HG03558 (cell line): Measurements from ENCODE around the gene CLEC2L.

Experiments
- ATAC-seq: cut with Tn5 transposase; IDR thresholded peaks from one replicate; pipeline ENCODE4 v1.9.1; 2021; ENCODE audit warnings: moderate number of reproducible peaks; ENCODE audit not compliant: unreplicated experiment; ENCODE audit errors: extremely low read depth

CLEC2L gene

GRCh38 chr7:139523199-139523941 is at the start of gene CLEC2L:
CLEC2L (plus strand) TSS chr7:139523685; CDS start chr7:139523928, 243 bp downstream.
- ATAC-seq, result no peak

- ATAC-seq, result no peak
Measured at GRCh38 chr7:139476139-139476538, 47.3 kb upstream of the CLEC2L start.

DNA sequence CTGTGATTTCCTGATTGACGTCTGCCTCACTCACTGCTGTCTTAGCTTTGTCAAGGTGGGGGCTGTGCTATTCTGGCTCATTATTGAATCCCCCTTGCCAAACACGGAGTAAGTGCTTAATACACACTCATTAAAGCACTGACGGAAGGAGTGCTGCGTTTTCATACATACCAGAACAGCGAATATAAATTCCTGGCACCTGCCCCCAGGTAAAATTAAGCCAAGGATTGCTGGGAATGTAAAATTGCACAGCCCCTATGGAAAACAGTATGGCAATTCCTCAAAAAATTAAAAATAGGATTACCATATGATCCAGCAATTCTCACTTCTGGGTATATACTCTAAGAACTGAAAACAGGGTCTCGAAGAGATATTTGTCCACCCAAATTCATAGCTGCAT is 46.6 kb upstream of the CLEC2L start:
- no peak for ATAC-seq

- ATAC-seq, result no peak
Measured at GRCh38 chr7:139479620-139480019, 43.9 kb upstream of the CLEC2L start.

- ATAC-seq, result no peak
Measured at GRCh38 chr7:139481364-139481763, 42.1 kb upstream of the CLEC2L start.

DNA sequence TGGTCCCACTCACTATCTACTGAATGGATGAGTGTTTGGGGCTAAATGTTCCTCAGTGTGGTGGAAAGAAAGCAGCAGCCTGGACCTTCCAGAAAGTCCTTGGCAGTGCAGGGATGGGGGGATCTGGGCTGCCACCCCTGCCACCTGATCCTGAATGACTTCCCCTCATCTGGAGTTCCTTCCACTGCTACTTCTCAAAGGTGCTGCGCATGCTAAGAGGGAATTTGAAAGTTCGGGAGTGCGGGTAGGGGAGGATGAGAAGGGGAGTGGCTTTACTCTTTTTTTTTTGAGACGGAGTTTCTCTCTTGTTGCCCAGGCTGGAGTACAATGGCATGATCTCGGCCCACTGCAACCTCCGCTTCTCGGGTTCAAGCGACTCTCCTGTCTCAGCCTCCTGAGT is 41.4 kb upstream of the CLEC2L start:
- ATAC-seq, result no peak

DNA sequence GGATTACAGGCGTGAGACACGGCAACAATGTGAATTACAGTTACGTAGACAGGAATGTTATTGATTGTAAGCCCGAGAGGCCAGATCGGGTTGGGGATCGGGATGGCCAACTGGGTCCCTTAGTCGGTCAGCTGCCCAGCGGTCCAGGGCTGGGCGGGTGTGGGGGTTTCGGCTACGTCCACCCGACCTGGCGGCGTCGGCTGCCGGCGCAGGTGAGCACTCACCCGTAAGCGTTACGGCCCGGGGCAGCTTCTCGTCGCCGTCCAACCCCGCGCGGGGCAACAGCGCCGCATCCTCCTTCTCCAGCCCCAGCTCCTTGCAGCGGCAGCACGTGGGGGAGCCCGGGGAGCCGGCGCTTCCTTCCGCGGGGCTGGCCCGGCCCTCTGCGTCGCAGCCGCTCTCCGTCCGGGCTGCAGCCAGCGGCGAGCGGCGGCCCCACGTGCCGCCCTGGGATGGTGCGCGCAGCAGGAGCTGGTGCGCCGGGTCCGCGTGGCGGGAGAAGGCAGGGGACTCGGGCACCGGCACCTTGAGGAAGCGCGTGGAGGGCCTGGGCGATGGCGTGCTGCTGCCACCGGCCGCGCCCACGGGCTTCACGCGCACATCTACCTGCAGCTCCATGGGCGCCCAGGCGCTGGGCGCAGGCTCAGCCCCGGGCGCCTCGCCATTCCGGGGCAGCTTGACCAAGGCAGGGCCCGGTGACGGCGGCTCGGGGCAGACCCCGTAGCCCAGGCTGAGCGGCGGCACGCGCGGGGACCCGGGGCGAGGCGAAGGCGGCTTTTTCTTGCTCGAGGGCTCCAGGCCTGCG is 40.6 kb upstream of the CLEC2L start:
- no peak for ATAC-seq

- ATAC-seq, result no peak
Measured at GRCh38 chr7:139487366-139488080, 36.0 kb upstream of the CLEC2L start.

GRCh38 chr7:139488810-139489209 is 34.7 kb upstream of the CLEC2L start:
- ATAC-seq, result no peak

DNA sequence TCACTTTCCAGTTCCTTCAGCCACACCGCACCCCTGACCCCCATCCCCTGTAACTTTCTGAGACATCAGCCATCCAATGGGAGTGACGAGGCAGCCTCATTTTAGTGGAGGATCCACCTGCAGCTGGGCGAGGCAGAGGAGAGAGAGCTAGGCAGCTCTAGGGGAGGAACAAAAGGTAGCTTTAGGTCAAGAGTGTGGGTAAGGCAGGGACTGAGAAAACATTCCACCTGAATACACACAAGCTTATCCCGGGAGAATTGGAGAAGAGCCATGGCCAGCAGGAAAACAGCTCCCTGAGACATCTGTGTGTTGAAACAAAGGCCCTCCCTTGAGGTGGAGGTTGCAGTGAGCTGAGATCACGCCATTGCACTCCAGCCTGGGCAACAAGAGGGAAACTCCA is 33.4 kb upstream of the CLEC2L start:
- ATAC-seq, result no peak

DNA sequence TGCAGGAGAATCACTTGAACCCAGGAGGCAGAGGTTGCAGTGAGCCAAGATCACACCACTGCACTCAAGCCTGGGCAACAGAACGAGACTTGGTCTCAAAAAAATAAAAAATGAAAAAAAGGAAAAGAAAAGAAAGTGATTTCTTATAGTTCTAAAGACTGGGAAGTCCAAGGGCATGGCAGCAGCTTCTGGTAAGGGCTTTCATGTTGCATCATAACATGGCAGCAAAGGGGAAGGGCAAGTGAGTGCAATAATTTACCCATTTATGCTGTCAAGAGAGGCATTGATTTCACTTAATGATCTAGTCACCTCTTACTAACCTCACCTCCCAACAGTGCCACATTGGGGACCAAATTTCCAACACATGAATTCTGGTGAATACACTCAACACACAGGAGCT is 31.2 kb upstream of the CLEC2L start:
- ATAC-seq, result no peak

DNA sequence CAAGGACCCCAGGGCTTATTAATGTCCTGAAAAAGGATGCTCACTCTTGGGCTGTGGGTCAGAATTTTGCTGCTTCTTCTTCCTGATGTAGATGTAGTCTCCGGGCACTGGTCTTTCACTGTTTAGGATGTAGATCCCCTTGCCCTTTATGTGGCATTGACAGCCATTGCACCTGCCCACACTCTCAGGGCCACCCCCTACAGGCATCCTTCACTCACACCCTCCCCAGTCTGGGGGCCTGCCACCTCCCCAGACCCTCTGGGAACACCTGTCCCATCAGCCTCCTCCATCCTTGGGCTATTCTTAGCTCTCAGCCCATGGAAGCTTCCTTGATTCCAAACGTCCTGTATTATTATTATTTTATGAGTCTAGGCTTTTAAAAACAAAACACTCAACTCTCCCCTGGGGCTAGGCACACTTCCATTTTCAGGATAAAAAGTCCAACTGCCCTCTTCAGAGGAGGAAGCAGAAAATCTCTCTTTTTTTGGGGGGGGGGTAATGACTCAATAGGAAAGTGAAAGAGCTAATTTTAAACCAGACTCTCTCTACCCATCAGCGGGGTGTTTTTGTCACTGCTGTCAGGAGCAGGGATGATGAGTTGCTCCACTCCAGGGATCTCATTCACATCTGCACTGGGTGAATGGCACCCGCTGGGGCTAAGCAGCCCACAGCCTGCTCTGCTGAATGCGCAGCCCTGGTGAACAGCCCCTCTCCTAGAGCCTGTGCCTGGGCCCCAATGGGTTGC is 28.5 kb upstream of the CLEC2L start:
- ATAC-seq, result peak; percentile 88

- no peak for ATAC-seq
Measured at GRCh38 chr7:139495580-139496125, 27.8 kb upstream of the CLEC2L start.

DNA sequence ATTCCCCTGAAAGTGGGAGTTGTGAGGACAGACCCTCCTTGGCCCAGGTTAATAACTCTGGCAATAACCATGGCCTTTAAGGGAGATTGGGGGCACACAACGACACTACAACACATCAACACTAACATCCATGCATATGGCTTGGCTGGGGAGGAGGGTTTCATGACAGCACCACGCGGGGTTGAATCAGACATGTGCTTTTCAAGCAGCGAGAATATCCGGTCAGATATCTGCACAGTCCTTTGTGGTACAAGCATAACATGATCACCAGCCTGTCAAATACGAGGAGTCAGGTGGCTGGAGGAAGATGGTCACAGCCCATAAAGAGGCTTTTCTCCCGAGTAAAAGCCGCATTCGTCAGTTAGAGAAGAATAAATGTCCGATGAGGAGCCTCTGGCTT is 27.0 kb upstream of the CLEC2L start:
- ATAC-seq, result no peak

GRCh38 chr7:139500770-139501138 is 22.7 kb upstream of the CLEC2L start:
- ATAC-seq, result no peak

DNA sequence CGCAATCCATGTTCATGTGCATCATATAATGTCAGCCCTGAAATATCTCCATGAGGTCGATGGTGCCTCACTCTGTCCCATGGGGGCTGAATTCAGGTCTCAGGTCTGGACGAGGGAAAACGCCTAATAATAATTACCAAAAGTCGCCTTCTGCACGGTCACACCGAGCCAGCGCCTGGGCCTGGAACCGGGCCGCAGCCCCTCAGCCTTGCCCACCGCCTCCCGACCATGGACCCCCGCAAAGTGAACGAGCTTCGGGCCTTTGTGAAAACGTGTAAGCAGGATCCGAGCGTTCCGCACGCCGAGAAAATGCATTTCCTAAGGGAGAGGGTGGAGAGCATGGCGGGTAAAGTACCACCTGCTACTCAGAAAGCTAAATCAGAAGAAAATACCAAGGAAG is 21.3 kb upstream of the CLEC2L start:
- no peak for ATAC-seq

GRCh38 chr7:139505563-139505962 is 17.9 kb upstream of the CLEC2L start:
- no peak for ATAC-seq

DNA sequence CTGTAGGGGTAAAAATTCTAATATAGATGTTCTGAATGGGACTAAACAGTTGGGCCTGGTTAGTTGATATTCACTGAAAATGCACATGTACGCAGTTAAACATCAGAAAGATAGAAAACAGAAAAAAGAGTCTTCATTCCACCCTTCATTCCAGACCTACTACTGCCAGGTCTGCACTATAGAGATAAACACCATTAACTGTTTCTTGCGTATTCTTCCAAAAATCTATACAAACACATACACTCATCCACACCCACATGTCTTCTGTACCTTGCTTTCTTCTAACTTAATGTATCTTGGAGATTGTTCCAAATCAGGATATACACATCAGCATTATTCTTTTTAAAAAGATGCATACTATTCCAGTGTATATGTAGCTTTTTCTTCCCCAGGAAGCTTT is 13.9 kb upstream of the CLEC2L start:
- ATAC-seq, result no peak

- ATAC-seq, result no peak
Measured at GRCh38 chr7:139511315-139511714, 12.2 kb upstream of the CLEC2L start.

DNA sequence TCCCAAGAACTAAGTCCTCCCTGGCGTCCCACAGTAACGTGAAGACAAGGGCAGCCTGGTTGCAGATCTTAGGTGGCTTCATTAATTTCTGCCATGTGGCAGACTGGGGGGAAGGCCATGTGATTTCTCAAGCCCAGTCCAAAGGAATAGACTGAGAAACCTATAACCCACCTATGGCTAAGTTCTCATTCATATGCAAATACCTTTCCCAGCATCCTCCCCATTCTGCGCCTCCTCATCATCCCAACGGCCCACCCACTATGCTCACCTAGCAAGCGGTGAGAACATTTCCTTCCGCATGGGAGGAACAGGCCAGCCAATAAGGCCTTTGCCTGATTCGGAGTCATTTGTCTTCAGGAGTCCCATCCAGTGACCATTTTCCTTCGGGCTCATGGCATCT is 8.2 kb upstream of the CLEC2L start:
- ATAC-seq, result no peak
